ENCODE results near the gene CNN3.

Gene CNN3

GRCh38 chr1:94925004-94925403 is 1.9 kb downstream of the CNN3 start:
- no peak for DNase-seq (ENCODE audit: low read depth in 1 of 2, low spot score in 1 of 2)

- no peak for DNase-seq (ENCODE audit: low read depth in 1 of 2, low spot score in 1 of 2)
These were observed 4.1 kb downstream of the CNN3 start for GRCh38 chr1:94922761-94923331.

DNA sequence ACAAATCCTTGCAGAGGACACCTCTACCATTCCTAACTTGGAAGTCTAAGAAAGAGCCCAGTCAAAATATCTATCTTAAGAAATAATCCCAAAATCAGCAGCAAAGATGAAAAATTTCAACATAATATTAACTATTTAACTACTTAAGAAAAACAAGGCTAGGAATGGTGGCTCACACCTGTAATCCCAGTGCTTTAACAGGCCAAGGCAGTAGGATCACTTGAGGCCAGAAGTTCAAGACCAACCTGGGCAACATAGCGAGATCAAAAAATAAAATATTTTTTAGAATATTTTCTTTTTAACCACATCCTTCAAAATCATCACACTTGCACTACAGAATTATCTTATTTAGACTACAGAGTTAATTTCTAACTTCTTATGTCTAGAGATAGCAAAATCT is 4.9 kb downstream of the CNN3 start:
- no peak for DNase-seq (ENCODE audit: low read depth in 1 of 2, low spot score in 1 of 2)

- no peak for DNase-seq (ENCODE audit: low read depth in 1 of 2, low spot score in 1 of 2)
These were observed 6.8 kb downstream of the CNN3 start for GRCh38 chr1:94920061-94920460.

DNA sequence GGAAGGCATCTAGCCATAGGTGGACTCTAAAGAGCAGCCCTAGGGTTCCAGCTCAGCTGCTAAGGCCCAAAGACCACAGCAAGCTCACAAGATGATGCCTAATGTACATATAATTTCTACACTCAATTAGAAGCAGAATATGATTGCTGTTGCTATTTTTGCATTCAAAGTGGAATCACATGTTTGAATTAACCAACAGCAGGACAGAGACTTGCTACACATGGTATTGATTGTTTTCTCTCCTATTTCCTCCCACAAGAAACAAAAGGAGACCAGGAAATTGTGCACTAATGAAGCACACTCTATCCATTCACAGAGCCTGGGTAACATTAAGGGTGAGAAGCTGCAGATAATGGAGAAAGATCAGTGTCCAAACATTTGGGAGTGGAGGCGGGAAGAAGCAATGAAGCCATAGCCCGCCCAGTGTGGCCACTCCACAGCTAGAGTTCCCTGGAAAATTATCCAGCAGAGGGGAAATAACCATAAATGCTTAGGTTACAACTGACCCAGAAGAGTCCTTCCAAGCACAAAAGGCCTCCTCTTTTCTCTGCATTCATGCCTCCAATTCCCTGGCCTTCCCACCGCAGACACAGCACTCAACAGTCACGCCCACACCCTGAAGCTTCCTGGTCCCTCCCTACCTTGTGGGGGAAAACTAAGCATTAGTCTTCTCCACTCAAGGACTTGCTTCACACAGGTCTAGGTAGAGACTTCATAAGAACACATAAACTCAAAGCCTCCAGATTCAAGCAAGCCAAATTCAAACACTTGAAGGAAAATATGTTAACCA is 7.5 kb downstream of the CNN3 start:
- no peak for DNase-seq (ENCODE audit: low read depth in 1 of 2, low spot score in 1 of 2)

DNA sequence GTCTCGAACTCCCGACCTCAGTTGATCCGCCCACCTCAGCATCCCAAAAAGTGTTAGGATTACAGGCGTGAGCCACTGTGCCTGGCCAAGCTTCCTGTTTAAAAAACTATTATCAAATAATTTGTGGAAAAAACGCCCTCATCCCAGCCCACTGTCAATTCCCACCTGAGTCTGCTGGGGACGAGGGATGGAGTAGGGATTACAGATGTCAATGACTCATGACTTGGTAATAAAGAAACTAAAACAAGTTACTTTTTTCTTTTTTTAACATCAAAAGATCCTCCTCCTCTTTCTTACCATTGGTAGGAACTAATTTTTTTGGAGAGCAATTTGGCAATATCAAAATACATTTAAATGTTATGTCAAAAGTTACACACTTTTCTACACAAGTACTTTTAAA is 9.7 kb downstream of the CNN3 start:
- DNase-seq (ENCODE audit: low read depth in 1 of 2, low spot score in 1 of 2), result no peak

GRCh38 chr1:94912263-94913184 is 14.4 kb downstream of the CNN3 start:
- no peak for DNase-seq (ENCODE audit: low read depth in 1 of 2, low spot score in 1 of 2)

- no peak for DNase-seq (ENCODE audit: low read depth in 1 of 2, low spot score in 1 of 2)
These were observed 17.4 kb downstream of the CNN3 start for GRCh38 chr1:94909486-94909885.

DNA sequence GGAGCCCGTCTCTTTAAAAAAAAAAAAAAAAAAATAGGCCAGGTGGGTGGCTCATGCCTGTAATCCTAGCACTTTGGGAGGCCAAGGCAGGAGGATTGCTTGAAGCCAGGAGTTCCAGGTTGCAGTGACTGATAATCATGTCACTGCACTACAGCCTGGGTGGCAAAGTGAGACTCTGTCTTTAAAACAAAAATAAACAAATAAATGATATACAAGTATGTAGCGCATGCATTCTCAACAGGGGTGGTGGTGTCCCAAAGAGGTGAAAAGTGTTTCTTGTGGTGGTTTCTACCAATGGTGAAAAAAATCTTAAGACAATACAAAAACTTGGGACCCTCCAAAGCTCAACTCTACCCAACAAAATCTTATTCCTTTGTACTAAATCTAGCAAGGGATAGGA is 17.9 kb downstream of the CNN3 start:
- no peak for DNase-seq (ENCODE audit: low read depth in 1 of 2, low spot score in 1 of 2)

DNA sequence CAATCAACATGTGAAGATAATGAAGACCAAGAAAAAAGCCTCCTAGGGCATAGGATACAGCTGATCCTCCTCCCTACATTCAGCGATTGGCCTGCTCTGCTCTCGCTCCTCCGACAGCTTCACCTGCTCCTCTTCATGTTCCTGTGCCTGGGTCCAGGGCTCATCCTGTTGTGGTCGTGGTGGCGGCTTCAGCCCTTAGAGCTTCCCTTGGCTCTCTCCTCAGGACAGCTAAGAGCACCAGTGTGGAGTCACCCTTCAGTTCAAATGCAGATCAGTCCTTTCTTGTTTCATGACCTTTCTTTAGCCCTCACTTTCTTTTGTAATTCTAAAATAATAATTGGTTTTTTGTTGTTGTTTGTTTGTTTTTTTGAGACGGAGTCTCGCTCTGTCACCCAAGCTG is 18.7 kb downstream of the CNN3 start:
- DNase-seq (ENCODE audit: low read depth in 1 of 2, low spot score in 1 of 2), result no peak

GRCh38 chr1:94907136-94907535 is 19.8 kb downstream of the CNN3 start:
- DNase-seq (ENCODE audit: low read depth in 1 of 2, low spot score in 1 of 2), result no peak

GRCh38 chr1:94906382-94906781 is 20.5 kb downstream of the CNN3 start:
- DNase-seq (ENCODE audit: low read depth in 1 of 2, low spot score in 1 of 2), result no peak

GRCh38 chr1:94905207-94905606 is 21.7 kb downstream of the CNN3 start:
- no peak for DNase-seq (ENCODE audit: low read depth in 1 of 2, low spot score in 1 of 2)

- no peak for DNase-seq (ENCODE audit: low read depth in 1 of 2, low spot score in 1 of 2)
These were observed 23.5 kb downstream of the CNN3 start for GRCh38 chr1:94903280-94904009.

- no peak for DNase-seq (ENCODE audit: low read depth in 1 of 2, low spot score in 1 of 2)
These were observed 25.1 kb downstream of the CNN3 start for GRCh38 chr1:94901841-94902240.

- DNase-seq (ENCODE audit: low read depth in 1 of 2, low spot score in 1 of 2), result no peak
These were observed 27.2 kb downstream of the CNN3 start for GRCh38 chr1:94899756-94900155.

- DNase-seq (ENCODE audit: low read depth in 1 of 2, low spot score in 1 of 2), result no peak
These were observed 28.2 kb downstream of the CNN3 start for GRCh38 chr1:94898491-94899385.

GRCh38 chr1:94895518-94895917 is 31.4 kb downstream of the CNN3 start:
- DNase-seq (ENCODE audit: low read depth in 1 of 2, low spot score in 1 of 2), result no peak

- DNase-seq (ENCODE audit: low read depth in 1 of 2, low spot score in 1 of 2), result no peak
These were observed 32.3 kb downstream of the CNN3 start for GRCh38 chr1:94894630-94895029.

- DNase-seq (ENCODE audit: low read depth in 1 of 2, low spot score in 1 of 2), result no peak
These were observed 34.2 kb downstream of the CNN3 start for GRCh38 chr1:94892604-94893254.
